ENCODE results near the gene POLR3B.

DNA sequence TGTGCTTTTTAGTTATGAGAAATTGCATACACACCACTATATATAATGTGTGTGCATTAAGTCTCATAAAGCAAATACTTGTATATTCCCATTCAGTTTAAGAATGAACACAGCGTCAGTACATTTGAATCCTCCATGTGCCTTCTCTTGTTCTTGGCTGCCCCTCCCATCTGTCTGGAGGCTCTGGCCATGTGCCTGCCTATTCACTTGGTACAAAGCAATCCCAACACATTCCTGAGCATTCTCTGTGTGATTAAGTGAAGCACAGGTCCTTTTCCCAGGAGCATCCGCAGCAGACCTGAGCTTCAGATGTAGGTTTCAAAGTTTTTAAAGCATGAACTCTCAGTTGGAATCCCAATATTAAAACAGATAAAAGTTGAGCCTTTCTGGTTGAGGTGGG lies 58.7 kb downstream of the POLR3B start:
- TF ChIP-seq, protein P1, sequence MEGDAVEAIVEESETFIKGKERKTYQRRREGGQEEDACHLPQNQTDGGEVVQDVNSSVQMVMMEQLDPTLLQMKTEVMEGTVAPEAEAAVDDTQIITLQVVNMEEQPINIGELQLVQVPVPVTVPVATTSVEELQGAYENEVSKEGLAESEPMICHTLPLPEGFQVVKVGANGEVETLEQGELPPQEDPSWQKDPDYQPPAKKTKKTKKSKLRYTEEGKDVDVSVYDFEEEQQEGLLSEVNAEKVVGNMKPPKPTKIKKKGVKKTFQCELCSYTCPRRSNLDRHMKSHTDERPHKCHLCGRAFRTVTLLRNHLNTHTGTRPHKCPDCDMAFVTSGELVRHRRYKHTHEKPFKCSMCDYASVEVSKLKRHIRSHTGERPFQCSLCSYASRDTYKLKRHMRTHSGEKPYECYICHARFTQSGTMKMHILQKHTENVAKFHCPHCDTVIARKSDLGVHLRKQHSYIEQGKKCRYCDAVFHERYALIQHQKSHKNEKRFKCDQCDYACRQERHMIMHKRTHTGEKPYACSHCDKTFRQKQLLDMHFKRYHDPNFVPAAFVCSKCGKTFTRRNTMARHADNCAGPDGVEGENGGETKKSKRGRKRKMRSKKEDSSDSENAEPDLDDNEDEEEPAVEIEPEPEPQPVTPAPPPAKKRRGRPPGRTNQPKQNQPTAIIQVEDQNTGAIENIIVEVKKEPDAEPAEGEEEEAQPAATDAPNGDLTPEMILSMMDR (IDR thresholded peaks at IDR 0.05), result no peak
- TF ChIP-seq POLR2AphosphoS5 (IDR thresholded peaks at IDR 0.05) (no peak), EP300 (IDR thresholded peaks at IDR 0.05) (no peak)
